ENCODE results near the gene PPM1D. TPM values are rescaled to one million over a fixed set of nuclear protein-coding genes. Genes with fewer than 3 reads are reported as not detected.

The PPM1D gene
- total RNA-seq, 2 experiments from 2014 or later = 18.1 to 18.3 TPM

DNA sequence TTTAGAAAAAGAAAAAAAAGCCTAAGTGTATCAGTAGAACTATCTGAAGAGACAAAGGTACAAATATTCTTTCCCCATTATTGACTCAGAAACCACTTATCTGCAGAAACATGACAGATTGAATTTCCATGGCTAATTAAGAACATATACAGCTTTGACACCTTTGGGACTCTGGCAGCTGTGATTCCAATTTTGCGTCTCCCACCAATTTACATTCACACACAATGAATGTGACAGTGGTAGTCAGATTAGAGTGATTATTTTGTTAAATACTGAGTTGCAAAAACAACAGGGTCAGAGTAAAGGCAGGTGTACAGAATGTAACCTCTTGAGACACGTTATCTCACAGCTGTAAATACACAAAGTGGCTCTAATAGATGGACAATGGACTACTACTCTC is 5.3 kb upstream of the PPM1D start:
- POLR2A ChIA-PET = no interaction called here
- H3K4me3 ChIP-seq (ENCODE audit: low read length) = no peak overlapping the region
- H3K27me3 ChIP-seq (ENCODE audit: control insufficient read depth in 1 of 2, insufficient read depth in 2 of 2, low read length in 2 of 2) = no peaks in the 10 kb centered on the region
- peaks cover 3% of the 10 kb centered on the region for H3K4me1 ChIP-seq (ENCODE audit: insufficient read depth, low read length)
- Mint-ChIP-seq H3K4me3 (no peak overlapping the region), H3K36me3 (ENCODE audit: low read depth) (peaks cover 5% of the 10 kb centered on the region), H3K27ac (no peak overlapping the region), H3K9me3 (no peaks in the 10 kb centered on the region), H3K27me3 (peaks cover 3% of the 10 kb centered on the region), H3K4me1 (ENCODE audit: low read depth) (peaks cover 16% of the 10 kb centered on the region)
- TF ChIP-seq CTCF (IDR thresholded peaks at IDR 0.05) = no peak
- no peaks in the 10 kb centered on the region for H3K9me3 ChIP-seq (ENCODE audit: control insufficient read depth in 1 of 2, insufficient read depth in 1 of 2, low read length in 2 of 2)
- H3K36me3 ChIP-seq (ENCODE audit: insufficient read depth, low read length) = no peaks in the 10 kb centered on the region
- no peak for DNase-seq
- CTCF ChIA-PET = no interaction called here
- no peak for ATAC-seq (ENCODE audit: poor library complexity)
- no peak overlapping the region for H3K27ac ChIP-seq (ENCODE audit: low read depth in 1 of 2, low read length in 2 of 2)
- intact Hi-C loops (cut with DNase I, micrococcal nuclease) = loop anchor here in 1 of 2 experiments (5.0 kb wide), 1 partner anchor 1487 kb away; the partner anchor contains the start of gene TRIM37

- CTCF ChIA-PET = no interaction called here
- peak overlapping the region; percentile 25 for H3K27ac Mint-ChIP-seq
- no peaks in the 10 kb centered on the region for H3K27me3 Mint-ChIP-seq
Observed at GRCh38 chr17:60597297-60597696, 2.7 kb upstream of the PPM1D start.

GRCh38 chr17:60598001-60598736 is 1.8 kb upstream of the PPM1D start:
- Mint-ChIP-seq H3K9me3 (no peaks in the 10 kb centered on the region), H3K4me1 (ENCODE audit: low read depth) (peaks cover 37% of the 10 kb centered on the region), H3K36me3 (ENCODE audit: low read depth) (peaks cover 17% of the 10 kb centered on the region), H3K27me3 (no peaks in the 10 kb centered on the region), H3K27ac (peak overlapping the region; percentile 25), H3K4me3 (peak overlapping the region; percentile 71)
- no peak overlapping the region for H3K4me3 ChIP-seq (ENCODE audit: low read length)
- intact Hi-C loops (cut with DNase I, micrococcal nuclease) = loop anchor here in 1 of 2 experiments (2.0 to 5.0 kb wide), 3 partner anchors 73 to 1491 kb away; partner anchors contain the start of gene TRIM37
- no peaks in the 10 kb centered on the region for H3K36me3 ChIP-seq (ENCODE audit: insufficient read depth, low read length)
- POLR2A ChIA-PET = interaction anchor here (1.1 to 1.9 kb wide), 2 partner anchors 15 to 205 kb away, joined by 3 to 7 read pairs; partner anchors contain the start of gene USP32
- no peaks in the 10 kb centered on the region for H3K27me3 ChIP-seq (ENCODE audit: control insufficient read depth in 1 of 2, insufficient read depth in 2 of 2, low read length in 2 of 2)
- peaks cover 18% of the 10 kb centered on the region for H3K4me1 ChIP-seq (ENCODE audit: insufficient read depth, low read length)
- ATAC-seq (ENCODE audit: poor library complexity) (no peak), DNase-seq (peak in 2 of 14 experiments; percentile 19 to 28)
- no peak overlapping the region for H3K27ac ChIP-seq (ENCODE audit: low read depth in 1 of 2, low read length in 2 of 2)
- no peaks in the 10 kb centered on the region for H3K9me3 ChIP-seq (ENCODE audit: control insufficient read depth in 1 of 2, insufficient read depth in 1 of 2, low read length in 2 of 2)
- CTCF ChIA-PET = no interaction called here
- TF ChIP-seq CTCF (IDR thresholded peaks at IDR 0.05) = no peak

More at GRCh38 chr17:60597297-60597696, 2.7 kb upstream of the PPM1D start:
- H3K36me3 ChIP-seq (ENCODE audit: insufficient read depth, low read length) = no peaks in the 10 kb centered on the region
- H3K9me3 Mint-ChIP-seq = no peaks in the 10 kb centered on the region
- no peaks in the 10 kb centered on the region for H3K27me3 ChIP-seq (ENCODE audit: control insufficient read depth in 1 of 2, insufficient read depth in 2 of 2, low read length in 2 of 2)
- H3K4me3 ChIP-seq (ENCODE audit: low read length) = no peak overlapping the region
- peaks cover 31% of the 10 kb centered on the region for H3K4me1 Mint-ChIP-seq (ENCODE audit: low read depth)
- peak overlapping the region; percentile 71 for H3K4me3 Mint-ChIP-seq
- TF ChIP-seq CTCF (IDR thresholded peaks at IDR 0.05) = no peak
- intact Hi-C loops (cut with DNase I, micrococcal nuclease) = loop anchor here in 1 of 2 experiments (5.0 kb wide), 1 partner anchor 1490 kb away; the partner anchor contains the start of gene TRIM37
- no peak for ATAC-seq (ENCODE audit: poor library complexity)
- no peak overlapping the region for H3K27ac ChIP-seq (ENCODE audit: low read depth in 1 of 2, low read length in 2 of 2)
- peaks cover 17% of the 10 kb centered on the region for H3K36me3 Mint-ChIP-seq (ENCODE audit: low read depth)
- DNase-seq = no peak
- POLR2A ChIA-PET = no interaction called here
- peaks cover 13% of the 10 kb centered on the region for H3K4me1 ChIP-seq (ENCODE audit: insufficient read depth, low read length)
- no peaks in the 10 kb centered on the region for H3K9me3 ChIP-seq (ENCODE audit: control insufficient read depth in 1 of 2, insufficient read depth in 1 of 2, low read length in 2 of 2)
